Prostate gland (tissue), 2 donors: ENCODE measurements around the gene AWAT1. TPM values are rescaled to one million over a fixed set of nuclear protein-coding genes. Genes with fewer than 3 reads are reported as not detected.
"Not testable (repeated sequence)": the region's sequence is repeated elsewhere in the genome, so short reads cannot be mapped to it uniquely, and the experiment has no call there.

ENCODE experiments used
- DNase-seq: peaks from one replicate; pipeline ENCODE4 v3.0.0-alpha.2; 2019; ENCODE audit warnings: low spot score
- H3K27ac ChIP-seq, 2 donors: fragments of 200-600 bp; sonication (generic); 2 replicates each; pipeline ENCODE4 v1.5.1; 2017 to 2019
- H3K27me3 ChIP-seq: fragments of 200-600 bp; sonication (generic); replicated peaks from 2 replicates; pipeline ENCODE4 v1.5.1; 2019; ENCODE audit not compliant: insufficient read depth
- H3K36me3 ChIP-seq, 2 donors: fragments of 200-600 bp; sonication (generic); 1 replicate in 1 of 2; 2 replicates in 1 of 2; pipeline versions ENCODE4 v1.5.1 to v1.8.1; 2017 to 2019
- H3K4me1 ChIP-seq: fragments of 200-600 bp; sonication (generic); replicated peaks from 2 replicates; pipeline ENCODE4 v1.5.1; 2019
- H3K4me3 ChIP-seq, 2 donors: fragments of 200-600 bp; sonication (generic); 2 replicates each; pipeline ENCODE4 v1.5.1; 2017 to 2019
- H3K9me3 ChIP-seq: fragments of 200-600 bp; sonication (generic); 2 replicates; pipeline ENCODE4 v1.5.1; 2017
- CTCF ChIP-seq, 4 experiments: fragments of 200-600 bp in 2 of 4; fragments of 450-650 bp in 2 of 4; sonication (generic) in 2 of 4; IDR thresholded peaks; 1 replicate in 3 of 4; 2 replicates in 1 of 4; pipeline ENCODE4 v1.5.1; 2016 to 2019; ENCODE audit warnings: antibody characterized with exemption in 4 of 4, mild to moderate bottlenecking in 2 of 4, moderate library complexity in 2 of 4
- POLR2A ChIP-seq: fragments of 450-650 bp; IDR thresholded peaks from one replicate; pipeline ENCODE4 v1.6.1; 2016; ENCODE audit warnings: antibody characterized with exemption, mild to moderate bottlenecking
- POLR2AphosphoS5 ChIP-seq: sonication (generic); formaldehyde crosslinking; IDR thresholded peaks from one replicate; pipeline ENCODE4 v1.6.1; 2017; ENCODE audit warnings: antibody characterized with exemption
- WGBS: methylation state at CpG from one replicate; pipeline ENCODE4 v1.1.5; 2018; 5-methylcytosine and 5-hydroxymethylcytosine counted together
- intact Hi-C: fragments of 100-400 bp; cut with DNase I; formaldehyde crosslinking; loops from one replicate; pipeline ENCODE4 v1.14.2; 2022
- total RNA-seq, 2 donors: library from RNA; depleted of rRNA; stranded (reverse); fragments of >200 nt; gene quantifications; one replicate each; pipeline ENCODE4 v1.1.0, GENCODE V29; 2016

Gene AWAT1
- total RNA-seq, result not detected

- Histone ChIP-seq H3K27ac (no peak within 1 kb of the TSS), H3K4me1 (no peaks in the 10 kb centered on the region), H3K36me3 (no peaks in the 10 kb centered on the region), H3K4me3 (no peak within 1 kb of the TSS), H3K9me3 (no peaks in the 10 kb centered on the region), H3K27me3 (no peaks in the 10 kb centered on the region)
- TF ChIP-seq CTCF (IDR thresholded peaks at IDR 0.05) (no peak), POLR2A (no peak), POLR2AphosphoS5 (no peak)
- intact Hi-C loops, result no loop called here
- DNase-seq, result no peak
- whole genome bisulfite sequencing, result 75% methylated on average over 2 of the region's 3 CpGs
These were observed at the start of gene AWAT1 for GRCh38 chrX:70234355-70234754. Gene AWAT1, plus strand, starts transcription at chrX:70234655. Its CDS starts 41 bp downstream, at chrX:70234696.

GRCh38 chrX:70190225-70190624 is 44.2 kb upstream of the AWAT1 start:
- no peak for TF ChIP-seq POLR2A
- no peak for TF ChIP-seq CTCF (IDR thresholded peaks at IDR 0.05)
- TF ChIP-seq POLR2AphosphoS5, result no peak
- intact Hi-C loops, result loop anchor here (10.0 kb wide), 1 partner anchor 245 kb away; no protein-coding TSS in a partner anchor
- no peak for DNase-seq
- no peaks in the 10 kb centered on the region for H3K27me3 ChIP-seq
- H3K9me3 ChIP-seq, result no peaks in the 10 kb centered on the region
- no peaks in the 10 kb centered on the region for H3K36me3 ChIP-seq
- H3K4me3 ChIP-seq, result no peak overlapping the region
- H3K4me1 ChIP-seq, result no peaks in the 10 kb centered on the region
- H3K27ac ChIP-seq, result no peak overlapping the region

- peak; percentile 36 for DNase-seq
- H3K4me1 ChIP-seq, result no peaks in the 10 kb centered on the region
- H3K9me3 ChIP-seq, result no peaks in the 10 kb centered on the region
- no peak overlapping the region for H3K27ac ChIP-seq
- TF ChIP-seq POLR2AphosphoS5 (no peak), CTCF (IDR thresholded peaks at IDR 0.05) (peak; percentile 23 to 56 (median 48))
- H3K4me3 ChIP-seq, result no peak overlapping the region
- 9% methylated on average over 12 of the region's 12 CpGs for WGBS
- H3K27me3 ChIP-seq, result no peaks in the 10 kb centered on the region
- H3K36me3 ChIP-seq, result no peaks in the 10 kb centered on the region
- intact Hi-C loops, result loop anchor here (10.0 kb wide), 1 partner anchor 238 kb away; no protein-coding TSS in a partner anchor
These were observed 37.3 kb upstream of the AWAT1 start for GRCh38 chrX:70196961-70197720.

- 80% methylated on average over 5 of the region's 5 CpGs for WGBS
- no peaks in the 10 kb centered on the region for H3K27me3 ChIP-seq
- H3K27ac ChIP-seq, result no peak overlapping the region
- intact Hi-C loops, result no loop called here
- H3K9me3 ChIP-seq, result no peaks in the 10 kb centered on the region
- no peaks in the 10 kb centered on the region for H3K4me1 ChIP-seq
- H3K36me3 ChIP-seq, result no peaks in the 10 kb centered on the region
- no peak overlapping the region for H3K4me3 ChIP-seq
- TF ChIP-seq POLR2AphosphoS5, result no peak
- no peak for TF ChIP-seq POLR2A
- no peak for TF ChIP-seq CTCF (IDR thresholded peaks at IDR 0.05)
- no peak for DNase-seq
These were observed 32.7 kb upstream of the AWAT1 start for GRCh38 chrX:70201732-70202131.

GRCh38 chrX:70208479-70208878 is 26.0 kb upstream of the AWAT1 start:
- Histone ChIP-seq H3K9me3 (no peaks in the 10 kb centered on the region), H3K4me1 (no peaks in the 10 kb centered on the region), H3K27ac (no peak overlapping the region), H3K4me3 (no peak overlapping the region), H3K36me3 (no peaks in the 10 kb centered on the region), H3K27me3 (no peaks in the 10 kb centered on the region)
- TF ChIP-seq POLR2A (no peak), CTCF (IDR thresholded peaks at IDR 0.05) (no peak), POLR2AphosphoS5 (no peak)
- intact Hi-C loops, result no loop called here
- DNase-seq, result no peak

GRCh38 chrX:70209570-70209969 is 24.9 kb upstream of the AWAT1 start:
- H3K9me3 ChIP-seq, H3K4me3 ChIP-seq, H3K4me1 ChIP-seq, H3K27ac ChIP-seq, H3K36me3 ChIP-seq, intact Hi-C loops, H3K27me3 ChIP-seq, DNase-seq: not testable (repeated sequence)
- WGBS, result 46% methylated on average over 6 of the region's 6 CpGs
